Peyer's patch (tissue), 4 donors: Measurements from ENCODE around the gene CORIN.

Experiments
- POLR2A ChIP-seq, 2 donors: fragments of 450-650 bp; IDR thresholded peaks; one replicate each; pipeline ENCODE4 v1.5.1; 2017; ENCODE audit warnings: antibody characterized with exemption in 2 of 2, mild to moderate bottlenecking in 2 of 2, moderate library complexity in 2 of 2
- TF ChIP-seq, protein P1 (sequence below), 6 experiments: fragments of 450-650 bp in 4 of 6; fragments of 200-600 bp in 2 of 6; sonication (generic) in 1 of 6; IDR thresholded peaks; one replicate each; pipeline ENCODE4 v1.5.1; 2017 to 2019; ENCODE audit warnings: antibody characterized with exemption in 6 of 6, mild to moderate bottlenecking in 3 of 6, moderate library complexity in 1 of 6

- TF ChIP-seq, protein P1, sequence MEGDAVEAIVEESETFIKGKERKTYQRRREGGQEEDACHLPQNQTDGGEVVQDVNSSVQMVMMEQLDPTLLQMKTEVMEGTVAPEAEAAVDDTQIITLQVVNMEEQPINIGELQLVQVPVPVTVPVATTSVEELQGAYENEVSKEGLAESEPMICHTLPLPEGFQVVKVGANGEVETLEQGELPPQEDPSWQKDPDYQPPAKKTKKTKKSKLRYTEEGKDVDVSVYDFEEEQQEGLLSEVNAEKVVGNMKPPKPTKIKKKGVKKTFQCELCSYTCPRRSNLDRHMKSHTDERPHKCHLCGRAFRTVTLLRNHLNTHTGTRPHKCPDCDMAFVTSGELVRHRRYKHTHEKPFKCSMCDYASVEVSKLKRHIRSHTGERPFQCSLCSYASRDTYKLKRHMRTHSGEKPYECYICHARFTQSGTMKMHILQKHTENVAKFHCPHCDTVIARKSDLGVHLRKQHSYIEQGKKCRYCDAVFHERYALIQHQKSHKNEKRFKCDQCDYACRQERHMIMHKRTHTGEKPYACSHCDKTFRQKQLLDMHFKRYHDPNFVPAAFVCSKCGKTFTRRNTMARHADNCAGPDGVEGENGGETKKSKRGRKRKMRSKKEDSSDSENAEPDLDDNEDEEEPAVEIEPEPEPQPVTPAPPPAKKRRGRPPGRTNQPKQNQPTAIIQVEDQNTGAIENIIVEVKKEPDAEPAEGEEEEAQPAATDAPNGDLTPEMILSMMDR (IDR thresholded peaks at IDR 0.05), result no peak
- no peak for TF ChIP-seq POLR2A (IDR thresholded peaks at IDR 0.05)
Observed at GRCh38 chr4:47692691-47693090, 145.2 kb downstream of the CORIN start.
